Panc1 (cell line): ENCODE data around the gene AMIGO2. TPM values are rescaled to one million over a fixed set of nuclear protein-coding genes. Genes with fewer than 3 reads are reported as not detected.

Experiments
- ATAC-seq: fragments of 200-7000 bp; cut with Tn5 transposase; 2 replicates; pipeline ENCODE4 v1.9.1; 2020; ENCODE audit warnings: mild to moderate bottlenecking, moderate library complexity
- BruUV-seq: library from RNA; stranded (reverse); fragments of 400-500 nt; replicated peaks from 2 replicates; lab custom pipeline; 2021; lab: Mats Ljungman, UMichigan
- CTCF ChIA-PET: fragments of 300-600 bp; sonication (Branson Sonifier 250); formaldehyde crosslinking; loops from one replicate; lab custom pipeline; 2022; ENCODE audit warnings: antibody characterized with exemption; lab: Charles Lee
- POLR2A ChIA-PET: fragments of 300-600 bp; sonication (Branson Sonifier 250); formaldehyde crosslinking; loops from one replicate; lab custom pipeline; 2022; ENCODE audit warnings: antibody characterized with exemption; lab: Charles Lee
- DNase-seq: peaks from one replicate; pipeline ENCODE4 v3.0.0-alpha.2; 2010; ENCODE audit warnings: low read depth, low spot score
- H3K27ac ChIP-seq: 2 replicates; pipeline ENCODE4 v1.5.1; 2011; ENCODE audit warnings: mild to moderate bottlenecking, low read length, inconsistent platforms
- H3K27me3 ChIP-seq: fragments of 200-500 bp; sonication (Bioruptor generic); 2 replicates; pipeline ENCODE4 v1.6.0; 2014; ENCODE audit warnings: low read length, inconsistent platforms; ENCODE audit not compliant: control insufficient read depth, insufficient read depth
- H3K36me3 ChIP-seq: fragments of 200-500 bp; sonication (Bioruptor generic); 2 replicates; pipeline ENCODE4 v1.5.1; 2014; ENCODE audit warnings: inconsistent platforms, mild to moderate bottlenecking, low read length, moderate library complexity; ENCODE audit not compliant: control insufficient read depth, insufficient read depth
- H3K4me1 ChIP-seq: 2 replicates; pipeline ENCODE4 v1.5.1; 2011; ENCODE audit warnings: inconsistent platforms, mild to moderate bottlenecking, low read length, moderate library complexity; ENCODE audit not compliant: control insufficient read depth, insufficient read depth
- H3K4me3 ChIP-seq, 2 experiments: 2 replicates each; pipeline ENCODE4 v1.5.1; 2011 to 2012; ENCODE audit warnings: low read depth in 2 of 2, low read length in 2 of 2, mild to moderate bottlenecking in 2 of 2, inconsistent platforms in 1 of 2, moderate library complexity in 1 of 2
- H3K9me3 ChIP-seq: fragments of 200-500 bp; sonication (Bioruptor generic); 2 replicates; pipeline ENCODE4 v1.5.1; 2014; ENCODE audit warnings: low read depth, mild to moderate bottlenecking, inconsistent platforms, low read length, moderate library complexity; ENCODE audit not compliant: control insufficient read depth, insufficient read depth
- CTCF ChIP-seq: fragments of 450-650 bp; IDR thresholded peaks from 2 replicates; pipeline ENCODE4 v1.5.1; 2017; ENCODE audit warnings: mild to moderate bottlenecking
- POLR2AphosphoS5 ChIP-seq: IDR thresholded peaks from 2 replicates; pipeline ENCODE4 v1.6.1; 2012; ENCODE audit warnings: mild to moderate bottlenecking, low read depth, low read length, moderate library complexity
- REST ChIP-seq, 2 experiments: IDR thresholded peaks; 2 replicates each; pipeline ENCODE4 v1.6.1; 2011 to 2012; ENCODE audit warnings: low read depth in 2 of 2, control low read depth in 1 of 2, low read length in 1 of 2, mild to moderate bottlenecking in 1 of 2, moderate library complexity in 1 of 2; ENCODE audit not compliant: insufficient read depth in 1 of 2
- SIN3A ChIP-seq: IDR thresholded peaks from 2 replicates; pipeline ENCODE4 v1.6.1; 2012; ENCODE audit warnings: low read depth, mild to moderate bottlenecking, low read length, moderate library complexity, borderline replicate concordance; ENCODE audit not compliant: insufficient read depth
- TCF7L2 ChIP-seq: IDR thresholded peaks from 2 replicates; pipeline ENCODE4 v1.6.1; 2011; ENCODE audit warnings: mild to moderate bottlenecking, low read depth, low read length, inconsistent platforms
- in situ Hi-C: cut with HindIII; loops from 2 replicates; pipeline ENCODE4 v1.10.0; 2016; ENCODE audit warnings: low sequenced_read_pairs, low pct_unique_long_range_greater_than_20kb
- intact Hi-C: fragments of 100-400 bp; cut with micrococcal nuclease; formaldehyde crosslinking; loops from one replicate; pipeline ENCODE4 v1.10.0; 2022; ENCODE audit not compliant: unreplicated experiment
- total RNA-seq: library from RNA; stranded (reverse); gene quantifications from one replicate; pipeline ENCODE4 v1.2.1, GENCODE V29; 2021; ENCODE audit not compliant: unreplicated experiment

Gene AMIGO2
- total RNA-seq, 1 experiment from 2014 or later, result 21.8 TPM

DNA sequence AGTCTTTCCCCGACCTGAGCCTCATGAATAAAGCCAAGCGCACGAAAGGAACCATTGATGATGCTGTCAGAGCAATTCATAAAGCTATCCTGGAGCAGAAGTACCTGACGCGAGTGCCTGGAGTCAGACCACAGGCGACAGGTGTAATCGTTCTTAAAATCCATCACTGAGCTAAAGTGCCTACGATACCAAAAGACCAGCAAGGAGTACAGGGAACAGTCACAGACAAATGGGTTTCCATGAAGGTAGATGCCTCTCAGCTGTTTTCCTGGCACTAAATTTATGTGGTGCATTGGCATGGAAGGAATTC lies 1.7 kb downstream of the AMIGO2 start:
- DNase-seq, result no peak
- in situ Hi-C loops (no loop called here), intact Hi-C loops (no loop called here)
- peaks cover 19% of the 10 kb centered on the region for H3K4me1 ChIP-seq
- H3K27ac ChIP-seq, result peak overlapping the region; percentile 80
- peaks cover 2% of the 10 kb centered on the region; the same call in 1 of the 2 replicates for H3K27me3 ChIP-seq
- no peak for ATAC-seq
- H3K4me3 ChIP-seq, result peak overlapping the region; percentile 67 to 85
- no peaks in the 10 kb centered on the region; the same call in 1 of the 2 replicates for H3K36me3 ChIP-seq
- no TSS peak for BruUV-seq
- CTCF ChIA-PET, result no interaction called here
- POLR2A ChIA-PET, result interaction anchor here (0.5 kb wide), 1 partner anchor 268 kb away, joined by 3 read pairs; no protein-coding TSS in a partner anchor
- H3K9me3 ChIP-seq, result no peaks in the 10 kb centered on the region
- TF ChIP-seq TCF7L2 (no peak), REST (IDR thresholded peaks at IDR 0.05; ENCODE audit: insufficient read depth in 1 of 2, low read depth in 2 of 2, low read length in 1 of 2) (no peak), POLR2AphosphoS5 (no peak), SIN3A (no peak), CTCF (no peak)

DNA sequence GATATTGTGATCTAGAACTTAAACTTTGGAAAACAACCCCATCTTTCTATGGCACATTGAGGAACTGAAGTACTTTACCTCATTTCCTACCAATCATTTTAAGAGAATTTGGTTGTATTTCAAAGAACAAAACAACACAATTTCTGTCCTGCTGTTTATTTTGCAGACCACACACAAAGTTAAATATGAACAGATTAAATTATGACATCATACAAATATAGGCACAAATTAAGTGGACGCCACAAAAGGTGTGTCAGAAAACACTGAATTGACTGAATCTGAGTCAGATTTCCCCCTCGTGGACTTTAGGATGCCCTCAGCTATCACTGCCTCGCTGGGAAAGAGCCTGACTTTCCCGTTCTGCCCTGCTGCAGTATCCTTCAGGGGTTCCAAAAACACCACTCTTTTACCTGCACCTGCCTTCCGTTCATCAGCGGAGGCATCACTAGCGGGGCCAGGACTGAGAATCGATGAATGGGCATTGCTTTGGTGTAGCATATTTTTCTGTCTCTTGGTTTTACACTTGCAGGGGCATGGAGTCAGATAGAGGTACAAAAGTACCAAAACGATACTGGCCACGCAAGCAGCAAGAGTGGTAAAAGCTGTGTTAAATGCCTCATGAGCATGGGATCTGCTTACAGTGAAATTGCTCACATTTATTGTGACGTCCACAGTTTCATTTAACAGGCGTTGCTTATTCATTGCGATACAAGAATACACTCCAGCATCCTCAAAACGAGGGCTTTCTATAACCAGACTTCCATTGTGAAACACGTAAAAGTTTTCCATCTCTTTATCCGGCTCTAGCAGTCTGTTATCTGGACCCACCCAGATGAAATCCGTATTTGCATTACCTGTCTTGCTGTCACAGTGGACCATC lies 2.3 kb downstream of the AMIGO2 start:
- H3K36me3 ChIP-seq, result no peaks in the 10 kb centered on the region; the same call in 1 of the 2 replicates
- TSS peak; percentile 78 for BruUV-seq
- H3K4me1 ChIP-seq, result peaks cover 13% of the 10 kb centered on the region
- ATAC-seq (no peak), DNase-seq (no peak)
- intact Hi-C loops (no loop called here), in situ Hi-C loops (no loop called here)
- H3K27me3 ChIP-seq, result peaks cover 2% of the 10 kb centered on the region; the same call in 1 of the 2 replicates
- H3K4me3 ChIP-seq, result peak overlapping the region; percentile 67 to 85
- H3K9me3 ChIP-seq, result no peaks in the 10 kb centered on the region
- ChIA-PET POLR2A (no interaction called here), CTCF (no interaction called here)
- TF ChIP-seq REST (IDR thresholded peaks at IDR 0.05; ENCODE audit: insufficient read depth in 1 of 2, low read depth in 2 of 2, low read length in 1 of 2) (no peak), POLR2AphosphoS5 (no peak), SIN3A (no peak), CTCF (no peak), TCF7L2 (no peak)
- peak overlapping the region; percentile 80 for H3K27ac ChIP-seq
